GM23338 (cell line): ENCODE results near the gene PCNT. TPM values are rescaled to one million over a fixed set of nuclear protein-coding genes. Genes with fewer than 3 reads are reported as not detected.

Experiments
- ATAC-seq: fragments of 200-7000 bp; cut with Tn5 transposase; 3 replicates; pipeline ENCODE4 v1.9.1; 2020
- DNase-seq: peaks from one replicate; pipeline ENCODE4 v3.0.0-alpha.2; 2015; ENCODE audit warnings: low spot score
- H2AFZ ChIP-seq: fragments of 200-600 bp; sonication (generic); 2 replicates; pipeline ENCODE4 v1.8.0; 2016; ENCODE audit warnings: antibody characterized with exemption, mild to moderate bottlenecking, moderate library complexity
- H3F3A ChIP-seq: fragments of 200-600 bp; sonication (generic); replicated peaks from 2 replicates; pipeline ENCODE4 v1.8.0; 2017; ENCODE audit warnings: antibody characterized with exemption, mixed run types, low read depth
- H3K27ac ChIP-seq: fragments of 200-600 bp; sonication (generic); 2 replicates; pipeline ENCODE4 v1.6.1; 2016; ENCODE audit warnings: low read depth
- H3K27me3 ChIP-seq: fragments of 200-600 bp; sonication (generic); 2 replicates; pipeline ENCODE4 v1.8.0; 2016; ENCODE audit warnings: mild to moderate bottlenecking, mixed run types, moderate library complexity; ENCODE audit not compliant: insufficient read depth
- H3K36me3 ChIP-seq: fragments of 200-600 bp; sonication (generic); 2 replicates; pipeline ENCODE4 v1.8.0; 2016; ENCODE audit warnings: mild to moderate bottlenecking; ENCODE audit not compliant: insufficient read depth
- H3K4me1 ChIP-seq: fragments of 200-600 bp; sonication (generic); 2 replicates; pipeline ENCODE4 v1.8.0; 2016; ENCODE audit warnings: mild to moderate bottlenecking, moderate library complexity; ENCODE audit not compliant: insufficient read depth
- H3K4me2 ChIP-seq: fragments of 200-600 bp; sonication (generic); 2 replicates; pipeline ENCODE4 v1.7.1; 2017; ENCODE audit warnings: mixed run types
- H3K4me3 ChIP-seq: fragments of 200-600 bp; sonication (generic); 2 replicates; pipeline ENCODE4 v1.6.1; 2016; ENCODE audit warnings: mixed run types
- H3K79me2 ChIP-seq: fragments of 200-600 bp; sonication (generic); replicated peaks from 2 replicates; pipeline ENCODE4 v1.8.0; 2017; ENCODE audit warnings: mild to moderate bottlenecking; ENCODE audit not compliant: insufficient read depth
- H3K9me2 ChIP-seq: fragments of 200-600 bp; sonication (generic); 2 replicates; pipeline ENCODE4 v1.8.0; 2017; ENCODE audit not compliant: insufficient read depth
- H4K20me1 ChIP-seq: fragments of 200-600 bp; sonication (generic); replicated peaks from 2 replicates; pipeline ENCODE4 v1.8.0; 2017; ENCODE audit warnings: mild to moderate bottlenecking; ENCODE audit not compliant: insufficient read depth
- H3K27ac Mint-ChIP-seq: 2 replicates; pipeline ENCODE4 v1.8.0; 2020; ENCODE audit warnings: inconsistent platforms, mild to moderate bottlenecking, moderate library complexity, mixed read lengths
- H3K27me3 Mint-ChIP-seq: 3 replicates; pipeline ENCODE4 v1.8.0; 2022; ENCODE audit warnings: low read depth, mild to moderate bottlenecking, moderate library complexity, mixed read lengths, inconsistent platforms; ENCODE audit not compliant: insufficient read depth, poor library complexity
- H3K36me3 Mint-ChIP-seq: 3 replicates; pipeline ENCODE4 v1.8.0; 2021; ENCODE audit warnings: low read depth, mild to moderate bottlenecking, inconsistent platforms, moderate library complexity, mixed read lengths
- H3K4me1 Mint-ChIP-seq: 3 replicates; pipeline ENCODE4 v1.8.0; 2020; ENCODE audit warnings: mild to moderate bottlenecking, inconsistent platforms, mixed read lengths
- H3K4me3 Mint-ChIP-seq: 3 replicates; pipeline ENCODE4 v1.8.0; 2021; ENCODE audit warnings: moderate library complexity, mild to moderate bottlenecking, inconsistent platforms, mixed read lengths
- H3K9me3 Mint-ChIP-seq: 3 replicates; pipeline ENCODE4 v1.8.0; 2020; ENCODE audit warnings: moderate library complexity, mild to moderate bottlenecking, inconsistent platforms, mixed read lengths
- CREB1 ChIP-seq: fragments of 250-450 bp; sonication (Bioruptor Pico); IDR thresholded peaks from 2 replicates; pipeline ENCODE4 v1.5.0; 2020; ENCODE audit warnings: low read depth, mild to moderate bottlenecking, moderate library complexity
- CTCF ChIP-seq, 2 experiments: fragments of 200-600 bp in 1 of 2; sonication (generic) in 1 of 2; conservative IDR thresholded peaks; 2 replicates each; pipeline versions ENCODE4 v1.5.1 to v1.6.1; 2016 to 2017; ENCODE audit warnings: antibody characterized with exemption in 2 of 2, low read depth in 2 of 2, mild to moderate bottlenecking in 2 of 2, moderate library complexity in 1 of 2
- ETS1 ChIP-seq: IDR thresholded peaks from 2 replicates; pipeline ENCODE4 v1.6.1; 2016; ENCODE audit warnings: antibody characterized with exemption
- EZH2 ChIP-seq: fragments of 200-600 bp; sonication (generic); IDR thresholded peaks from one replicate; pipeline ENCODE4 v1.8.0; 2017; ENCODE audit warnings: antibody characterized with exemption, mild to moderate bottlenecking, low read depth; ENCODE audit not compliant: unreplicated experiment
- JUNB ChIP-seq: IDR thresholded peaks from one replicate; pipeline ENCODE4 v1.6.1; 2016; ENCODE audit warnings: antibody characterized with exemption; ENCODE audit not compliant: unreplicated experiment
- POLR2AphosphoS5 ChIP-seq: IDR thresholded peaks from 2 replicates; pipeline ENCODE4 v1.6.1; 2016; ENCODE audit warnings: antibody characterized with exemption, low read depth
- REST ChIP-seq: IDR thresholded peaks from one replicate; pipeline ENCODE4 v1.6.1; 2018; ENCODE audit warnings: antibody characterized with exemption; ENCODE audit not compliant: unreplicated experiment
- ZNF114 ChIP-seq: fragments of 250-450 bp; sonication (Bioruptor Pico); IDR thresholded peaks from 2 replicates; pipeline ENCODE4 v1.5.0; 2020; ENCODE audit warnings: mild to moderate bottlenecking, moderate library complexity
- long read RNA-seq: library from polyadenylated mRNA; unstranded; transcript quantifications from one replicate; pipeline ENCODE4 v2.0.0, GENCODE V29; 2020; ENCODE audit not compliant: unreplicated experiment
- polyA plus RNA-seq: library from polyadenylated mRNA; unstranded; fragments of >200 nt; fragmentation: Nextera tagmentation; extraction: Ambion mirVana; gene quantifications from 2 replicates; pipeline ENCODE4 v1.2.1, GENCODE V29; 2016
- total RNA-seq: library from RNA; depleted of rRNA; stranded (reverse); fragments of >200 nt; shearing (Covaris generic); gene quantifications from 2 replicates; pipeline ENCODE4 v1.2.3, GENCODE V29; 2014; rRNA removed

Gene PCNT
- total RNA-seq (38.4 and 39.6 TPM in 2 replicates), polyA plus RNA-seq (39.6 and 46.1 TPM in 2 replicates)
- long read RNA-seq, partial matches to known transcripts, result 15 of 17 reads
- long read RNA-seq, other reads (novel, unspliced or antisense), result 2 of 17 reads

- H3K36me3 Mint-ChIP-seq, result peaks cover 49% of the 10 kb centered on the region
- Histone ChIP-seq H3K4me2 (peak within 1 kb of the TSS; percentile 100), H2AFZ (peak within 1 kb of the TSS; percentile 76), H3K27me3 (no peaks in the 10 kb centered on the region), H4K20me1 (peaks cover 29% of the 10 kb centered on the region), H3F3A (peaks cover 19% of the 10 kb centered on the region), H3K4me1 (peaks cover 25% of the 10 kb centered on the region), H3K9me2 (no peaks in the 10 kb centered on the region), H3K36me3 (peaks cover 8% of the 10 kb centered on the region; the same call in 1 of the 2 replicates), H3K27ac (peak within 1 kb of the TSS; percentile 99), H3K79me2 (peaks cover 64% of the 10 kb centered on the region), H3K4me3 (peak within 1 kb of the TSS; percentile 98)
- peaks cover 33% of the 10 kb centered on the region for H3K4me1 Mint-ChIP-seq
- DNase-seq (peak; percentile 98), ATAC-seq (peak; percentile 74)
- H3K27ac Mint-ChIP-seq, result peak within 1 kb of the TSS; percentile 99
- peak within 1 kb of the TSS; percentile 97 for H3K4me3 Mint-ChIP-seq
- H3K9me3 Mint-ChIP-seq, result 0 out of 3 replicates have a peak, but pooled peaks cover 4% of the 10 kb centered on the region
- H3K27me3 Mint-ChIP-seq, result peaks cover 15% of the 10 kb centered on the region
- TF ChIP-seq EZH2, result no peak
- no peak for TF ChIP-seq REST
- TF ChIP-seq CTCF (conservative IDR thresholded peaks at IDR 0.05; ENCODE audit: low read depth in 2 of 2), result no peak
- no peak for TF ChIP-seq ZNF114 (CRISPR knock-in tag)
- no peak for TF ChIP-seq CREB1 (CRISPR knock-in tag)
- peak; percentile 88 for TF ChIP-seq POLR2AphosphoS5
- TF ChIP-seq JUNB, result no peak
Measured at GRCh38 chr21:46323710-46324389, at the start of gene PCNT, which contains the start of gene C21orf58. PCNT (plus strand) TSS chr21:46324156; CDS start chr21:46324229, 73 bp downstream. C21orf58 (minus strand) TSS chr21:46323870; CDS start chr21:46322738, 1,132 bp downstream.

GRCh38 chr21:46274797-46275390 is 49.1 kb upstream of the PCNT start:
- peaks cover 2% of the 10 kb centered on the region for H3K27me3 Mint-ChIP-seq
- Histone ChIP-seq H3K79me2 (no peaks in the 10 kb centered on the region; the same call in 1 of the 2 replicates), H3K4me1 (no peaks in the 10 kb centered on the region), H3K9me2 (no peaks in the 10 kb centered on the region), H3F3A (no peaks in the 10 kb centered on the region), H3K27me3 (no peaks in the 10 kb centered on the region), H4K20me1 (peaks cover 20% of the 10 kb centered on the region), H3K27ac (no peak overlapping the region), H3K36me3 (peaks cover 73% of the 10 kb centered on the region), H3K4me2 (no peak overlapping the region), H2AFZ (no peak overlapping the region), H3K4me3 (no peak overlapping the region)
- no peaks in the 10 kb centered on the region; the same call in 2 of the 3 replicates for H3K4me1 Mint-ChIP-seq
- H3K27ac Mint-ChIP-seq, result no peak overlapping the region
- DNase-seq (no peak), ATAC-seq (no peak)
- peaks cover 72% of the 10 kb centered on the region for H3K36me3 Mint-ChIP-seq
- H3K4me3 Mint-ChIP-seq, result no peak overlapping the region
- no peaks in the 10 kb centered on the region for H3K9me3 Mint-ChIP-seq
- no peak for TF ChIP-seq ETS1
- no peak for TF ChIP-seq REST
